HCT116 (cell line): ENCODE results near the gene NPDC1. TPM values are rescaled to one million over a fixed set of nuclear protein-coding genes. Genes with fewer than 3 reads are reported as not detected.

Source experiments
- ATAC-seq: fragments of 200-7000 bp; cut with Tn5 transposase; 2 replicates; pipeline ENCODE4 v1.9.1; 2020; ENCODE audit warnings: mild to moderate bottlenecking, moderate library complexity
- BruUV-seq: library from RNA; stranded (reverse); fragments of 400-500 nt; replicated peaks from 2 replicates; lab custom pipeline; 2021; lab: Mats Ljungman, UMichigan
- CTCF ChIA-PET: fragments of 300-600 bp; sonication (Branson Sonifier 250); formaldehyde crosslinking; loops from one replicate; lab custom pipeline; 2021; ENCODE audit warnings: antibody characterized with exemption; lab: Charles Lee
- POLR2A ChIA-PET: fragments of 300-600, 350-600 bp; sonication (Branson Sonifier 250); formaldehyde crosslinking; loops from one replicate; lab custom pipeline; 2021; ENCODE audit warnings: antibody characterized with exemption; lab: Charles Lee
- RAD21 ChIA-PET, 2 experiments: fragments of 300-600 bp; sonication (Branson Sonifier 250); formaldehyde crosslinking; loops; one replicate each; lab custom pipeline; 2023; ENCODE audit warnings: low total read pairs in 2 of 2; ENCODE audit not compliant: uncharacterized antibody in 2 of 2, unreplicated experiment in 2 of 2, low non-redundant PET in 1 of 2; lab: Charles Lee
- DNase-seq: peaks from one replicate; pipeline ENCODE4 v3.0.0-alpha.2; 2010; ENCODE audit warnings: low read depth, low spot score
- H2AFZ ChIP-seq: fragments of 200-600 bp; shearing (Covaris generic), sonication (generic); 2 replicates; pipeline ENCODE4 v1.6.1; 2017; ENCODE audit warnings: low read depth, mixed run types, mixed read lengths, antibody characterized with exemption, low read length; ENCODE audit not compliant: poor library complexity, severe bottlenecking
- H3K27ac ChIP-seq: 2 replicates; pipeline ENCODE4 v1.5.1; 2012; ENCODE audit warnings: low read depth, low read length
- H3K27me3 ChIP-seq: fragments of 200-600 bp; sonication (generic); 2 replicates; pipeline ENCODE4 v1.6.1; 2016; ENCODE audit warnings: mixed run types, low read length, mixed read lengths; ENCODE audit not compliant: insufficient read depth
- H3K36me3 ChIP-seq, 2 experiments: fragments of 200-500 bp in 1 of 2; fragments of 200-600 bp in 1 of 2; sonication (Bioruptor generic) in 1 of 2; sonication (generic) in 1 of 2; 2 replicates each; pipeline versions ENCODE4 v1.5.1 to v1.6.1; 2014 to 2016; ENCODE audit warnings: low read length in 2 of 2, inconsistent platforms in 1 of 2, mixed read lengths in 1 of 2, mixed run types in 1 of 2; ENCODE audit not compliant: insufficient read depth in 2 of 2, control insufficient read depth in 1 of 2
- H3K4me1 ChIP-seq, 2 experiments: fragments of 200-600 bp in 1 of 2; sonication (generic) in 1 of 2; 2 replicates each; pipeline versions ENCODE4 v1.5.1 to v1.6.1; 2012 to 2017; ENCODE audit warnings: low read length in 2 of 2, inconsistent platforms in 1 of 2, mild to moderate bottlenecking in 1 of 2, mixed read lengths in 1 of 2, mixed run types in 1 of 2, moderate library complexity in 1 of 2; ENCODE audit not compliant: insufficient read depth in 2 of 2, control insufficient read depth in 1 of 2
- H3K4me2 ChIP-seq: fragments of 200-600 bp; sonication (generic); 2 replicates; pipeline ENCODE4 v1.6.1; 2017; ENCODE audit warnings: mixed run types, low read length, mixed read lengths
- H3K4me3 ChIP-seq, 2 experiments: fragments of 200-600 bp in 1 of 2; sonication (generic) in 1 of 2; replicated peaks in 1 of 2; 2 replicates each; pipeline ENCODE4 v1.5.1; 2011 to 2016; ENCODE audit warnings: low read length in 2 of 2, control low read depth in 1 of 2, low read depth in 1 of 2, mild to moderate bottlenecking in 1 of 2, mixed read lengths in 1 of 2, mixed run types in 1 of 2
- H3K79me2 ChIP-seq: fragments of 200-600 bp; sonication (generic); 2 replicates; pipeline ENCODE4 v1.6.1; 2017; ENCODE audit warnings: mild to moderate bottlenecking, mixed run types, low read length, moderate library complexity, mixed read lengths; ENCODE audit not compliant: insufficient read depth
- H3K9ac ChIP-seq: fragments of 200-600 bp; sonication (generic); 2 replicates; pipeline ENCODE4 v1.6.1; 2016; ENCODE audit warnings: low read length, mixed read lengths
- H3K9me2 ChIP-seq: fragments of 200-600 bp; sonication (generic), shearing (Covaris generic); 2 replicates; pipeline ENCODE4 v1.6.1; 2017; ENCODE audit warnings: mixed run types, mild to moderate bottlenecking, moderate library complexity; ENCODE audit not compliant: insufficient read depth
- H3K9me3 ChIP-seq, 2 experiments: fragments of 200-500 bp in 1 of 2; fragments of 200-600 bp in 1 of 2; sonication (Bioruptor generic) in 1 of 2; sonication (generic) in 1 of 2; 2 replicates each; pipeline ENCODE4 v1.6.1; 2014 to 2017; ENCODE audit warnings: low read length in 2 of 2, mixed read lengths in 2 of 2, inconsistent platforms in 1 of 2, low read depth in 1 of 2, mild to moderate bottlenecking in 1 of 2, mixed run types in 1 of 2, moderate library complexity in 1 of 2; ENCODE audit not compliant: control insufficient read depth in 1 of 2, insufficient read depth in 1 of 2
- H4K20me1 ChIP-seq: fragments of 200-600 bp; sonication (generic), shearing (Covaris generic); 2 replicates; pipeline ENCODE4 v1.6.1; 2017; ENCODE audit warnings: mixed run types, mild to moderate bottlenecking, moderate library complexity; ENCODE audit not compliant: insufficient read depth
- CBX3 ChIP-seq: IDR thresholded peaks from 2 replicates; pipeline ENCODE4 v1.6.1; 2012; ENCODE audit warnings: low read depth
- EGR1 ChIP-seq: IDR thresholded peaks from 2 replicates; pipeline ENCODE4 v1.6.1; 2012; ENCODE audit warnings: low read depth
- EZH2 ChIP-seq: fragments of 200-600 bp; sonication (generic); IDR thresholded peaks from 2 replicates; pipeline ENCODE4 v1.6.1; 2017; ENCODE audit warnings: antibody characterized with exemption, mixed run types
- POLR2AphosphoS5 ChIP-seq: IDR thresholded peaks from 2 replicates; pipeline ENCODE4 v1.6.1; 2011; ENCODE audit warnings: mild to moderate bottlenecking, low read depth, low read length, moderate library complexity
- SP1 ChIP-seq: IDR thresholded peaks from 2 replicates; pipeline ENCODE4 v1.6.1; 2012; ENCODE audit warnings: low read depth
- ZFX ChIP-seq: fragments of 450-650 bp; IDR thresholded peaks from 2 replicates; pipeline ENCODE4 v1.6.1; 2017
- ZNF274 ChIP-seq: fragments of 200-500 bp; sonication (Bioruptor generic); IDR thresholded peaks from 2 replicates; pipeline ENCODE4 v1.6.1; 2014; ENCODE audit warnings: mild to moderate bottlenecking, low read depth, low read length, inconsistent platforms
- intact Hi-C: fragments of 100-400 bp; cut with micrococcal nuclease; formaldehyde crosslinking; loops from 2 replicates; pipeline ENCODE4 v1.10.0; 2022
- total RNA-seq: library from RNA; stranded (reverse); gene quantifications from one replicate; pipeline ENCODE4 v1.2.1, GENCODE V29; 2021; ENCODE audit not compliant: unreplicated experiment
- TF ChIP-seq, protein P1 (sequence below), 3 experiments: fragments of 200-600 bp in 1 of 3; sonication (generic) in 1 of 3; IDR thresholded peaks in 2 of 3; conservative IDR thresholded peaks in 1 of 3; 2 replicates each; pipeline ENCODE4 v1.5.1; 2012 to 2017; ENCODE audit warnings: low read depth in 2 of 3, low read length in 2 of 3, antibody characterized with exemption in 1 of 3, borderline replicate concordance in 1 of 3, control low read depth in 1 of 3, mild to moderate bottlenecking in 1 of 3, mixed read lengths in 1 of 3, mixed run types in 1 of 3, moderate library complexity in 1 of 3; ENCODE audit not compliant: insufficient read depth in 1 of 3

NPDC1 gene
- total RNA-seq, 1 experiment from 2014 or later: 98.8 TPM

DNA sequence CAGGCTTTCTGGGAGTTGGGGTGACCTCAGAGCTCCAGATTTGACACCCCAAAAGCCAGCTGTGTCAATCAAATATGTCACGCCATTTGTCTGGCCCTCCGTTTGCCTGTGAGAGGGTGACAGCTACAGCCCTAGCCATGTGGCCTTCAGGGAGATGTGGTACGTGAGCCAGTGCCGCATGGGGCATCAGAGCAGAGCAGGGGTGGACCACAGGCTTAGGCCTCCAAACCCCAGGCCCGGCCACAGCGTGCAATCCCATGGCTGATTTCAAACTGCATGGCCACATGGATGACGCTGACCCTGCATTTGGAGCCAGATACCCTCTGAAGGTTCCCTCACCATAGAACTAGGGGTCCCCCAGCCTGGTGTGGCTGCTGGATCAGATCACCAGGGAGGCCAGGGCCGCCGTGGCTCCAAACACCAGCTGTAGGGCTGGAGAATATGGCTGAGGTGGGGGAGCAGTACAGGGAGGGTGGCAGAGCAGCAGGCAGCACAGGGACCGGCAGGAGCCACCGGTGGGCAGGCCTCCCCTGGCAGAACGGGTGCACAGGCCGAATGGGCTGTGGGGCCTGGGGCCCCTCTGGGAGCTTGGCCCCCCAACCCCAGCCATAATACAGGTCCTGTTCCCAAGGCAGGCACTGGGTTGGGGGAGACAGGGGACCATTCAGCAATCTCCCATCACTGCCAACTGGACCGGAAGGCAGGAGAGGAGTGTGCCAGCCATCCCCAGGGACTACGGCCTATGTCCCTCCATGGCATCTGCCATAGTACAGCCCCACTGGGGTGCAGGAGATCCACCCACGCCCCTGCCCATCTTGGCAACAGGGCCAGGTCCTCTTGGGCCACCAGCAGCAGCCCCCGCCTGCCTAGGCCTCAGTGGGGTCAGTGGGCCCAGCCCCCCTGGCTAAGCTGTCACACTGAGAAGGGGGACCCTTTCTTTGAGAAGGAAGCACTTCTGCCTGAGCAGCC, 22.8 kb upstream of the NPDC1 start:
- Histone ChIP-seq H3K4me2 (peak overlapping the region; percentile 93), H3K9ac (peak overlapping the region; percentile 89), H3K36me3 (peaks cover 0 to 8% of the 10 kb centered on the region in 2 experiments; a peak in 1 of 4 replicates), H3K9me2 (no peaks in the 10 kb centered on the region), H4K20me1 (no peaks in the 10 kb centered on the region; the same call in 1 of the 2 replicates), H3K79me2 (peaks cover 47% of the 10 kb centered on the region), H3K27me3 (no peaks in the 10 kb centered on the region), H3K4me1 (peaks cover 24 to 43% of the 10 kb centered on the region in 2 experiments), H3K4me3 (peak overlapping the region; percentile 80 to 82), H2AFZ (no peak overlapping the region), H3K9me3 (no peaks in the 10 kb centered on the region), H3K27ac (peak overlapping the region; percentile 64)
- ChIA-PET POLR2A (interaction anchor here (0.7 to 5.1 kb wide), 9 partner anchors 13 to 175 kb away, joined by 3 to 43 read pairs (median 6); partner anchors contain the start of genes ENTPD2, MAN1B1, TPRN and TUBB4B), CTCF (interaction anchor here (1.0 to 4.7 kb wide), 26 partner anchors 8 to 178 kb away, joined by 3 to 57 read pairs (median 8); partner anchors contain the start of genes ENTPD2, MAN1B1, NPDC1 and RNF224), RAD21 (interaction anchor here (0.8 to 1.7 kb wide), 3 partner anchors 8 to 18 kb away, joined by 5 to 12 read pairs (median 5); partner anchors contain the start of gene MAN1B1 (in 2 of the 2))
- TF ChIP-seq POLR2AphosphoS5: 0 out of 2 replicates have a peak, but pooled peaks have one; percentile 2
- no peak for TF ChIP-seq CBX3
- TSS peak; percentile 40 for BruUV-seq
- intact Hi-C loops: no loop called here
- no peak for ATAC-seq
- no peak for DNase-seq

DNA sequence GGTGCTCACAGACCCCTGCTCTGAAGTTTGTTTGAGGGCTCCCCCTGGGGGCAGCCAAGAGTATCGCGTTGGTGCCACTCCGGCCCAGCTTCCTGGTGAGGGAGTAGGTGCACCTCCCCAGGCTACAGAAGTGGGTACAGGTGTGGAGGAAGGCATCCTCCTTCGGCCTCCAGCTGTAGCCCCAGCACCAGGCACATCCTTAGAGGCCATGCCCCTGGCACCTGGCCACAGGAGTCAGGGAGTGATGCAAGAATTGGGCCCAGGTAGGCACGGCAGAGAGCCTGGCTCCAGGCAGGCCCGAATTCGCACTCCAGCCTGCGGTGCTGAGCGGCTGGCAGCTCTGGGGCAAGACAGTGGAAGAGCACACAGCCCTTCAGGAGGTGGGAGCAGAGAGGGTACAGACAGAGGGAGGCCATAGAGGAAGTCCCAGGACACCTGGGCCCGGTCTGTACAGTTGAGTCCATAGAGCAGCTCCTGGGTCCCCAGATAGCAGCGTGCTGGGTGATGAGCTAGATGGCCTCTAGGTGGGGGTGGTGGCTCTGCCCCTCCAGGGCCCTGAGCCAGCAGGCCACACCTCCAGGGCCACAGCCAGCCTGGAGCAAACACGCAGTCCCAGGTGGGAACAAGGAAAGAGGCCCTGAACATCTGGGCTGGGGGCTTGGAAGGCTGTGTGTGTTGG, 22.0 kb upstream of the NPDC1 start:
- Histone ChIP-seq H3K36me3 (peaks cover 2 to 8% of the 10 kb centered on the region in 2 experiments; a peak in 1 of 4 replicates), H3K4me3 (peak overlapping the region; percentile 80 to 82), H3K9me2 (no peaks in the 10 kb centered on the region), H3K27me3 (no peaks in the 10 kb centered on the region), H4K20me1 (no peaks in the 10 kb centered on the region; the same call in 1 of the 2 replicates), H3K27ac (peak overlapping the region; percentile 64), H3K9ac (peak overlapping the region; percentile 89), H3K4me1 (peaks cover 22 to 38% of the 10 kb centered on the region in 2 experiments), H3K4me2 (peak overlapping the region; percentile 93), H3K79me2 (peaks cover 47% of the 10 kb centered on the region), H3K9me3 (no peaks in the 10 kb centered on the region), H2AFZ (no peak overlapping the region)
- RAD21 ChIA-PET: interaction anchor here (0.7 to 1.7 kb wide), 5 partner anchors 9 to 21 kb away, joined by 3 to 12 read pairs (median 5); partner anchors contain the start of genes MAN1B1 (in 2 of the 2) and NPDC1 (in 1 of the 2)
- DNase-seq (peak; percentile 78), ATAC-seq (peak; percentile 72)
- intact Hi-C loops: loop anchor here (1.0 kb wide), 1 partner anchor 22 kb away; the partner anchor contains the start of gene NPDC1
- BruUV-seq: no TSS peak
- CTCF ChIA-PET: interaction anchor here (0.5 to 4.7 kb wide), 31 partner anchors 9 to 243 kb away, joined by 3 to 57 read pairs (median 5); partner anchors contain the start of genes AJM1, CLIC3, CYSRT1 and ENTPD2
- POLR2A ChIA-PET: interaction anchor here (0.6 to 5.1 kb wide), 11 partner anchors 12 to 176 kb away, joined by 3 to 43 read pairs (median 4); partner anchors contain the start of genes ENTPD2, MAN1B1, TPRN and TUBB4B
- TF ChIP-seq, protein P1, sequence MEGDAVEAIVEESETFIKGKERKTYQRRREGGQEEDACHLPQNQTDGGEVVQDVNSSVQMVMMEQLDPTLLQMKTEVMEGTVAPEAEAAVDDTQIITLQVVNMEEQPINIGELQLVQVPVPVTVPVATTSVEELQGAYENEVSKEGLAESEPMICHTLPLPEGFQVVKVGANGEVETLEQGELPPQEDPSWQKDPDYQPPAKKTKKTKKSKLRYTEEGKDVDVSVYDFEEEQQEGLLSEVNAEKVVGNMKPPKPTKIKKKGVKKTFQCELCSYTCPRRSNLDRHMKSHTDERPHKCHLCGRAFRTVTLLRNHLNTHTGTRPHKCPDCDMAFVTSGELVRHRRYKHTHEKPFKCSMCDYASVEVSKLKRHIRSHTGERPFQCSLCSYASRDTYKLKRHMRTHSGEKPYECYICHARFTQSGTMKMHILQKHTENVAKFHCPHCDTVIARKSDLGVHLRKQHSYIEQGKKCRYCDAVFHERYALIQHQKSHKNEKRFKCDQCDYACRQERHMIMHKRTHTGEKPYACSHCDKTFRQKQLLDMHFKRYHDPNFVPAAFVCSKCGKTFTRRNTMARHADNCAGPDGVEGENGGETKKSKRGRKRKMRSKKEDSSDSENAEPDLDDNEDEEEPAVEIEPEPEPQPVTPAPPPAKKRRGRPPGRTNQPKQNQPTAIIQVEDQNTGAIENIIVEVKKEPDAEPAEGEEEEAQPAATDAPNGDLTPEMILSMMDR (IDR thresholded peaks at IDR 0.05 in 2 of 3, conservative IDR thresholded peaks at IDR 0.05 in 1 of 3; ENCODE audit: borderline replicate concordance in 1 of 3, insufficient read depth in 1 of 3, low read depth in 2 of 3, low read length in 2 of 3): peak in 2 of 3 experiments; percentile 56 to 89; a peak in 4 of 6 replicates
- TF ChIP-seq SP1 (no peak), ZNF274 (no peak), ZFX (peak; percentile 33; the same call in 1 of the 2 replicates), EGR1 (no peak), EZH2 (no peak), POLR2AphosphoS5 (0 out of 2 replicates have a peak, but pooled peaks have one; percentile 22)
